ENCODE results near the gene HLA-DRB1. TPM values are rescaled to one million over a fixed set of nuclear protein-coding genes. Genes with fewer than 3 reads are reported as not detected.

The HLA-DRB1 gene
- total and polyA plus RNA-seq, 5 experiments from 2014 or later = 1.1 to 127 (median 22.0) TPM

GRCh38 chr6:32622545-32623401 lies 33.1 kb upstream of the HLA-DRB1 start:
- peak overlapping the region; percentile 60 to 94 (median 88) for H3K27ac Mint-ChIP-seq
- peaks cover 0 to 11% (median 3%) of the 10 kb centered on the region in 9 donors for H3K9me3 Mint-ChIP-seq
- peaks cover 0 to 6% (median 0%) of the 10 kb centered on the region in 3 donors for H3K36me3 Mint-ChIP-seq
- DNase-seq (peak; percentile 5 to 87 (median 50)), ATAC-seq (peak; percentile 74 to 87)
- H3K4me3 Mint-ChIP-seq = peak overlapping the region in 9 of 10 donors; percentile 29 to 68 (median 52)
- H3K4me1 Mint-ChIP-seq = peaks cover 21 to 60% (median 34%) of the 10 kb centered on the region in 4 donors
- H3K27me3 Mint-ChIP-seq = no peaks in the 10 kb centered on the region
- POLR2A ChIA-PET = interaction anchor here (0.7 to 1.7 kb wide), 5 partner anchors 12 to 42 kb away, joined by 3 to 9 read pairs (median 4); partner anchors contain the start of gene HLA-DQA1

DNA sequence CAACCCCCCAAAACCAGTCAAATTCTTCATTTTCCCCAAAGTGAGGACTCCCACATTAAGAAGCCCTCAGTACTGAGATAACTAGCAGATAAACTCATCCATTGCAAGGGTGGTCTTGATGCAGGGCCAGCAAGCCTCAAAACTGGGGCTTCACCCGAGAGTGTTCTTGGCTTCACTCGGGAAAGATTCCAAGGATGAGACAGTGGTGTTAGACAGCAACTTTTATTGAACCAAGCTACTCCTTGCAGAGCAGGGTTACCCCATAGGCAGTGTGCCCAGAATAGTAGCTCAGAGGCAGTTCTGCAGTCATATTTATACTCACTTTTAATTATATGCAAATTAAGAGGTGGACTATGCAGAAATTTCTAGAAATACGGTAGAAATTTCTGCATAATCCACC lies 31.7 kb upstream of the HLA-DRB1 start:
- peaks cover 21 to 56% (median 33%) of the 10 kb centered on the region in 4 donors for H3K4me1 Mint-ChIP-seq
- POLR2A ChIA-PET = interaction anchor here (0.6 kb wide), 1 partner anchor 460 kb away, joined by 3 read pairs; no protein-coding TSS in a partner anchor
- ATAC-seq (no peak), DNase-seq (no peak)
- H3K4me3 Mint-ChIP-seq = no peak overlapping the region
- peak overlapping the region in 4 of 10 donors; percentile 6 to 94 (median 43) for H3K27ac Mint-ChIP-seq
- H3K36me3 Mint-ChIP-seq = peaks cover 0 to 6% (median 2%) of the 10 kb centered on the region in 3 donors
- H3K27me3 Mint-ChIP-seq = no peaks in the 10 kb centered on the region
- H3K9me3 Mint-ChIP-seq = peaks cover 0 to 19% (median 3%) of the 10 kb centered on the region in 9 donors

DNA sequence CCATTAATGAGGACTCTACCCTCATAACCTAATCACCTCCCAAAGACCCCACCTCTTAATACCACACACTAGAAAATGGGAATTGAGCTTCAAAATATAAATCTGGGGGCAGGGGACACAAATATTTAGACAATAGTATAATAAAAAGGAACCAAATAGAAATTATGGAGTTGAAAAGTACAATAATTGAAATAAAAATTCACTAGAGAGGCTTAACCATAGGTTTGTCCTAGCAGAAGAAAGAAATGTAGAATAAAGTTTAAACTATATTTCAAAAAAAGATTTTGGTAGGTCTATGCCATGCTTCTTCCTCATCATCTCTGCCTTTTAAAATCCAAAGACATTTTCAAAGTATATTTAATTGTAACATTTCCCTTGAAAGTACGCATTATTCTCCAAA lies 28.1 kb upstream of the HLA-DRB1 start:
- DNase-seq = no peak
- Mint-ChIP-seq H3K4me1 (peaks cover 6 to 37% (median 12%) of the 10 kb centered on the region in 4 donors), H3K9me3 (peaks cover 0 to 19% (median 3%) of the 10 kb centered on the region in 9 donors), H3K27ac (no peak overlapping the region), H3K27me3 (no peaks in the 10 kb centered on the region), H3K36me3 (peaks cover 0 to 6% (median 2%) of the 10 kb centered on the region in 3 donors), H3K4me3 (no peak overlapping the region)
- no peak for ATAC-seq
- POLR2A ChIA-PET = no interaction called here

GRCh38 chr6:32615885-32616532 lies 26.4 kb upstream of the HLA-DRB1 start:
- ATAC-seq (no peak), DNase-seq (no peak)
- peaks cover 0 to 19% (median 3%) of the 10 kb centered on the region in 9 donors for H3K9me3 Mint-ChIP-seq
- peak overlapping the region in 2 of 10 donors; percentile 16 to 36 for H3K27ac Mint-ChIP-seq
- peaks cover 0 to 6% (median 2%) of the 10 kb centered on the region in 3 donors for H3K36me3 Mint-ChIP-seq
- peaks cover 0 to 5% (median 0%) of the 10 kb centered on the region in 5 donors for H3K27me3 Mint-ChIP-seq
- H3K4me3 Mint-ChIP-seq = no peak overlapping the region
- peaks cover 0 to 26% (median under 1%) of the 10 kb centered on the region in 4 donors for H3K4me1 Mint-ChIP-seq
- POLR2A ChIA-PET = no interaction called here

GRCh38 chr6:32614366-32615081 lies 24.9 kb upstream of the HLA-DRB1 start:
- H3K9me3 Mint-ChIP-seq = peaks cover 0 to 19% (median 3%) of the 10 kb centered on the region in 9 donors
- DNase-seq (no peak), ATAC-seq (no peak)
- peaks cover 0 to 6% (median 2%) of the 10 kb centered on the region in 3 donors for H3K36me3 Mint-ChIP-seq
- H3K4me3 Mint-ChIP-seq = no peak overlapping the region
- peaks cover 0 to 5% (median 0%) of the 10 kb centered on the region in 5 donors for H3K27me3 Mint-ChIP-seq
- POLR2A ChIA-PET = no interaction called here
- peaks cover 0 to 28% (median 0%) of the 10 kb centered on the region in 4 donors for H3K4me1 Mint-ChIP-seq
- H3K27ac Mint-ChIP-seq = no peak overlapping the region

- peaks cover 0 to 16% (median 3%) of the 10 kb centered on the region in 9 donors for H3K9me3 Mint-ChIP-seq
- no peak overlapping the region for H3K4me3 Mint-ChIP-seq
- no peak for ATAC-seq
- POLR2A ChIA-PET = no interaction called here
- H3K36me3 Mint-ChIP-seq = peaks cover 0 to 6% (median 2%) of the 10 kb centered on the region in 3 donors
- peaks cover 0 to 28% (median 1%) of the 10 kb centered on the region in 4 donors for H3K4me1 Mint-ChIP-seq
- peak overlapping the region in 1 of 10 donors; percentile 49 for H3K27ac Mint-ChIP-seq
- H3K27me3 Mint-ChIP-seq = peaks cover 0 to 5% (median 0%) of the 10 kb centered on the region in 5 donors
- no peak for DNase-seq
These were observed 23.8 kb upstream of the HLA-DRB1 start for GRCh38 chr6:32613475-32613874.

DNA sequence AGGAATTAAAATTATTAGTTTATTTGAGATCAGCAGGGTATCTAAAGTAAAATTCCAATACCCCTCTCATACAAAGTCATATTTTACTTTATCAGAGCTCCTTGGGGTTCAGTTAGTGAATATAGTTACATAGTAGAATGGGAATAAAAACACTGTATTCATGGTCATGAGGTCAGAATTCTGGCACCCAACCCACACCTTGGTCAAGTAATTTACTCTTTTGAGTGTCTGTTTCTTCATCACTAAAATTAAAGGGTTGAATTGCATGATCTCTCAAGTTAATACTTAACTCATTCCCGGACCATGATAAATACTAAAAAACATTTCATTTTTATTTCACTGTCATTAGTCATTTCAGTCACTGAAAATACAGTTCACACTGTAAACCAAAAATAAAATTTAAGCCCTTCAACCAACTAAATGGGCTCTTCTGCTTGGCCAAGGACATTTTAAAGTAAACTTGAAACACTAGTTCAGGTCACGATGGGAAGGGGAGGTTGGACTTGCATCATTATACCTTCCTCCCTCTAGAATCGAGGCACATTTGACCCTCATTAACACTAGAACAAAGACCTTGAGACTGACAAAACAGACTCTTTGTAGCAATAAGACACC lies 21.1 kb upstream of the HLA-DRB1 start:
- peak overlapping the region in 2 of 10 donors; percentile 12 to 17 for H3K27ac Mint-ChIP-seq
- H3K9me3 Mint-ChIP-seq = no peaks in the 10 kb centered on the region
- peaks cover 0 to 33% (median 1%) of the 10 kb centered on the region in 4 donors for H3K4me1 Mint-ChIP-seq
- no peak for DNase-seq
- H3K4me3 Mint-ChIP-seq = no peak overlapping the region
- H3K27me3 Mint-ChIP-seq = peaks cover 0 to 7% (median 0%) of the 10 kb centered on the region in 5 donors
- ATAC-seq = no peak
- POLR2A ChIA-PET = no interaction called here
- no peaks in the 10 kb centered on the region for H3K36me3 Mint-ChIP-seq

- POLR2A ChIA-PET = no interaction called here
- ATAC-seq = peak; percentile 80 to 99
These were observed 20.3 kb upstream of the HLA-DRB1 start for GRCh38 chr6:32609731-32610640.

DNA sequence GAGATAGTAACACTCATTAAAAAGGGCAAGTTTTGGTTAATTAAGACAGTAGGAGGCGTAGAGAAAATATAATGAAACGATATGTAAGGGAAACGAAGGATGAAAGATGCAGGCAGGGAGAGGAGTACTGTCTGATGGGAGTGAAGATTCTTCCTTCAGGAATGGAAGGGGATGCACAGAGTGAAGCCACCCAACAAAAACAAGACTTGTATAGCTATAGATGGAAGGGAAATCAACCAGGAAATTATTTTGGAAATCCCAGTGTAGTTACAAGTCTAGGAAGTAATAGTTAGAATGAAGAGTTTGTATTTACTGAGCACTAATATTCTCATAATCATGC lies 19.7 kb upstream of the HLA-DRB1 start:
- Mint-ChIP-seq H3K27ac (peak overlapping the region in 1 of 10 donors; percentile 72), H3K36me3 (no peaks in the 10 kb centered on the region), H3K4me1 (peaks cover 2 to 36% (median 4%) of the 10 kb centered on the region in 4 donors), H3K27me3 (peaks cover 0 to 7% (median 0%) of the 10 kb centered on the region in 5 donors), H3K9me3 (peaks cover 0 to 2% (median 0%) of the 10 kb centered on the region in 9 donors), H3K4me3 (no peak overlapping the region)
- DNase-seq (no peak), ATAC-seq (no peak)
- POLR2A ChIA-PET = interaction anchor here (0.8 kb wide), 1 partner anchor 13 kb away, joined by 3 read pairs; no protein-coding TSS in a partner anchor

More at GRCh38 chr6:32609731-32610640, 20.3 kb upstream of the HLA-DRB1 start:
- Mint-ChIP-seq H3K27ac (no peak overlapping the region), H3K9me3 (no peaks in the 10 kb centered on the region), H3K4me1 (peaks cover 0 to 30% (median 1%) of the 10 kb centered on the region in 4 donors), H3K36me3 (no peaks in the 10 kb centered on the region), H3K4me3 (no peak overlapping the region), H3K27me3 (peaks cover 0 to 7% (median 0%) of the 10 kb centered on the region in 5 donors)
- DNase-seq = peak in 9 of 10 donors; percentile 35 to 77 (median 59)

DNA sequence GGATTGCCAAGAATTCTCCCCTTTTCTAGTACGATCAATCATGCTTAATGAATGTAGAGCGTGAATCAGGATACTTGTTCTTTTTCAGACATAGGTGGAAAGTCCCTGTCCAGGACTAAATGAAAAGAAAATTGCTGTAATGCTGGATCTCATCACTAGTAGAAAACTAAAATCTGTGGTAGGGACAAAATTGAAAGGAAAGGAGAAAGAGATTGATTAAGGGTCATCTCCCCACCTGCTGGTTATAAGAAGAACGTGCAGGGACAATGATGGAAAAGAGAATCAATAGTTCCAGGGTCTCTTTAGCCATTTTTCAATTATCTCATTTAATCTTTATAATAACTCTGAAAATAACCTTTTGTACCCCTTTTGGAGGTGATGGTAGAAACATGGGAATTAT lies 18.7 kb upstream of the HLA-DRB1 start:
- ATAC-seq (no peak), DNase-seq (no peak)
- POLR2A ChIA-PET = no interaction called here
- Mint-ChIP-seq H3K36me3 (peaks cover 0 to 4% (median 0%) of the 10 kb centered on the region in 3 donors), H3K4me1 (peaks cover 8 to 42% (median 10%) of the 10 kb centered on the region in 4 donors), H3K27me3 (peaks cover 0 to 12% (median 0%) of the 10 kb centered on the region in 5 donors), H3K27ac (peak overlapping the region in 3 of 10 donors; percentile 38 to 80 (median 39)), H3K4me3 (no peak overlapping the region), H3K9me3 (peaks cover 0 to 12% (median 0%) of the 10 kb centered on the region in 9 donors)

DNA sequence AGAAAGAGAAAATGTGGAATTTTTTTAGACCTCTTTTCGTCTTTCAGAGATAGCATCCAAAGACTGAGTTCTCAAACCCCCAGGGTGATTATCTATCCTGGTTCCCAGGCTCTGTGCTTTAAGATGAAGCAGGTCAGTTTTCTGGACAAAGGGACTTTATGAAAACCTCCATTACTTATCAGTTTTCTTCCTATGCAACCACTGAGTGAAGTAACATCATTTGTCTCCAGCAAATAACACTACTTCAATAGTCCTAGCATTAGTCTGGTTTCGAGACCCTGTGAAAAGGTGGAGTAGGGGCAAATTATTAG lies 18.3 kb upstream of the HLA-DRB1 start:
- ATAC-seq (no peak), DNase-seq (no peak)
- Mint-ChIP-seq H3K9me3 (peaks cover 0 to 12% (median 0%) of the 10 kb centered on the region in 9 donors), H3K4me3 (no peak overlapping the region), H3K4me1 (peaks cover 8 to 46% (median 14%) of the 10 kb centered on the region in 4 donors), H3K36me3 (peaks cover 0 to 7% (median 0%) of the 10 kb centered on the region in 3 donors), H3K27me3 (peaks cover 0 to 12% (median 0%) of the 10 kb centered on the region in 5 donors), H3K27ac (peak overlapping the region in 3 of 10 donors; percentile 2 to 80 (median 22))
- POLR2A ChIA-PET = no interaction called here
